NCI-H510A treated with DMSO at 0.1 percent for 48 hours (cell line): Measurements from ENCODE around the gene DMKN.
"Not testable (repeated sequence)": the region's sequence is repeated elsewhere in the genome, so short reads cannot be mapped to it uniquely, and the experiment has no call there.

Source experiments
- DNase-seq: peaks from one replicate; lab custom pipeline; 2025; lab: John Stamatoyannopoulos, UW

The DMKN gene

GRCh38 chr19:35461788-35462187, 51.7 kb downstream of the DMKN start:
- not testable (repeated sequence) for DNase-seq

DNA sequence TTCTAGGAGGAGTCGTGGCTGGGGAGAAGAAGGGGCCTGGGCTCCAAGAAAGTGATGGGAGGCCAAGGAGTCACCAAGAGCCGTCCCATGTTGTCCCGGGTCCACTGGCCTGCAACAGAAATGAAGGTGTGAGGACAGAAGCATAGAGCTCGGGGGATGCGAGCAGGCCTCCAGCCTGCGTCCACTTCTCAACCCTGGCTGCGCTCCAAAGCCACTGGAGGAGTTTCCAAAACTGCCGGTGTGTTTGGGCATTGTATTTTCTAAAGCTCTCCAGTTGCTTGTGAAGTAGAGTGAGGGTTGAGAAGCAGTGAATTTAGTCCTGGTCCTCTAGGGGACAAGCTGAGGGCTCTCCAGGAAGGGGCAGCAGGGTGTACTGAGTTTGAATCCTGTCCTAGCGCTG, 52.4 kb downstream of the DMKN start:
- DNase-seq: no peak

DNA sequence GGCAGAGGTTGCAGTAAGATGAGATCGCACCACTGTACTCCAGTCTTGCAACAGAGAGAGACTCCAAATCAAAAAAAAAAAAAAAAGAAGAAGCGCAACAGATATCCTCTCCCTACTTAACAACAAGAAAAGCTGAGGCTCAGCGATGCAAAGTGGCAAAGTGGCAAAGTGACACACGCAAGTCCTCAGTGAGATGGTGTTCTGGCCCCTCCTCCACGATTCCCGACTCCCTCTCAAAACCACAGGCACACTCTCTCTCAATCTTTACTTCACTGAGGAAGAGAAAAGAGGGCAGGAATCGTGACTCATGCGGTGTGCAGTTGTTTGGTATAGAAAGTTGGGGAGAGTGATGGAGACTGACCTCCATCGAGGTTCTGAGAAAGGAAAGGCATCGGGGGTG, 52.8 kb downstream of the DMKN start:
- no peak for DNase-seq

- no peak for DNase-seq
These were observed 53.9 kb downstream of the DMKN start for GRCh38 chr19:35459414-35460082.

GRCh38 chr19:35458731-35459391, 54.6 kb downstream of the DMKN start:
- no peak for DNase-seq

DNA sequence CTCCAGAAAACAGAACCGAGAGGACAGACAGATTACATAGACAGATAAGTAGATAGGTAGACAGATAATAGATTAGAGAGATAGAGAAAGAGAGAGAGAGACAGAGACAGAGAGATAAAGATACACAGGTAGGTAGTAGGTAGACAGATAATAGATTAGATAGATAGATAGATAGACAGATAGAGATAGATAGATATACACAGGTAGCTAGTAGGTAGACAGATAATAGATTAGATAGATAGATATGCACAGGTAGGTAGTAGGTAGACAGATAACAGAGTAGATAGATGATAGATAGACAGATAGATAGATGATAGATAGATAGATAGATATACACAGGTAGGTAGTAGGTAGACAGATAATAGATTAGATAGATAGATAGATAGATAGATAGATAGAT, 55.3 kb downstream of the DMKN start:
- no peak for DNase-seq

GRCh38 chr19:35457173-35457572, 56.3 kb downstream of the DMKN start:
- DNase-seq: no peak

DNA sequence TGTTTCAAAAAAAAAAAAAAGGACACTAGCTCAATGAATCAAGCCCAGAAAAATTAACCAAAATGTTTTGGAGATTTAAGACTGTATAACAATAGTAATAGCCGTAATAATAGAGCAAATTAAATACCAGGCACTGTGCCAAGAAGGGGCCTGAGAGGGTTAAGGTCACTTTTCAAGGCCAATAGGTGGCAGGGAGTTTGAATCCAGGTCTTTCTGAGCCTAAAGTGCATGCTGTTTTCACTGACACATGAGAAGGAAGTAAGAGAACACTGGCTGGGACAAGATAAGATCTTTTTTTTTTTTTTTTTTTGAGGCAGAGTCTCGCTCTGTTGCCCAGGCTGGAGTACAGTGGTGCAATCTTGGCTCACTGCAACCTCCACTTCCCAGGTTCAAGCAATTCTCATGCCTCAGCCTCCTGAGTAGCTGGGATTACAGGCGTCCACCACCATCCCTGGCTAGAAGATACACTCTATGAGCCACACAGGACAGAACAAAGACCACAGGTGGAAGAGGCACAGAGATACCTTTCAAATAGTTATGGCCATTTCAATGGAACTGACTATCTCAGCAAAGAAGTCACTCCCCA, 57.7 kb downstream of the DMKN start:
- no peak for DNase-seq

DNA sequence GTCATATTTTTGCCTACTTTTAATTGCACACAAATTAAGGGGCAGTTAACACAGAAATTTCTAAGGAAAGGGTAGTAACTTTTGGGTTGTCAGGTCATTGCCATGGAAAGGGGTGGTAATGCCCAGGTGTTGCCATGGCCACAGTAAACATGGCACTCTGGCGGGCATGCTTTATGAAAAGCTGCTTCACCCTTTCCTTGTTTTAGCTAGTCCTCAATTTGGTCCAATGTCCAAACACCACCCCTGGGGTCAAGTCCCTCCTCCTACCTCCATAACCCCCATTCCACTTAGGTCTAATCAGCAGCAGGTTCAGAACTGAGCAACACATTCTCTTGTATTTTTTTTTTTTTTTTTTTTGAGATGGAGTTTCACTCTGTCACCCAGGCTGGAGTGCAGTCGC, 58.8 kb downstream of the DMKN start:
- no peak for DNase-seq

DNA sequence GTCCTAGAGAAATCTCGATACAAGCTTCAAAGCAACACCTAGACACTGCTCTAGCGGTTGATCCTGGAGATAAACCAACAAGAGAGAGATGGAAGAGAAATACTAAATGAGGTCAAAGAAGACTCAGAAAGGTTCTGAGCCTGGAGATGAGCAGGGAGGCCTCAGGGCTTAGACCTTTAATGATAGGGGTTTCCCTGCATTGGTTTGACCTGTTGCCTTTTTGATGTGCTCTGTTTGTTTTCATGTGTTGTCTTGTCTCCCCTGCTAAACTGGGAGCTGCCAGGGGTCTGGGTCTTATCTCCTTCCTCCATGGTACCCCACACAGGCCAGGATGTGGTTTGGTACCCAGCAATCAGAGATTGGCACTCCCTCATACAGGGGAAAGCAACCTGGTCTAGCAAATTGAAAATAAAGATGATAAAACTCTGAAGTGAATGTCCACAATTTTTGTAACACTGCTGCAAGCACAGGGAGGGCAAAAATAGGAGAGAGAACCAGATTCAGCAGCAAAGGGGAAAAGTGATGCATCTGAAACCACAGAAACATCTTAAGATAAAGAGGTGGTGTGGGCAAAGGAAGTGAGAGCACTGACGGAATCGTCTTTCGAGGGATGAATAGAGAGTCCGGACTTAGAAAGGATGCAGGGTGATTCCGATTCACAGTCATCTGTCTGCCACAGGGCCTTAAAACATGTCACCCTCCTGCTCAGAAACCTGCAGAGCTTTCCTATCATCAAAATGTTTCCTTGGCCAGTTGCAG, 61.9 kb downstream of the DMKN start:
- no peak for DNase-seq

DNA sequence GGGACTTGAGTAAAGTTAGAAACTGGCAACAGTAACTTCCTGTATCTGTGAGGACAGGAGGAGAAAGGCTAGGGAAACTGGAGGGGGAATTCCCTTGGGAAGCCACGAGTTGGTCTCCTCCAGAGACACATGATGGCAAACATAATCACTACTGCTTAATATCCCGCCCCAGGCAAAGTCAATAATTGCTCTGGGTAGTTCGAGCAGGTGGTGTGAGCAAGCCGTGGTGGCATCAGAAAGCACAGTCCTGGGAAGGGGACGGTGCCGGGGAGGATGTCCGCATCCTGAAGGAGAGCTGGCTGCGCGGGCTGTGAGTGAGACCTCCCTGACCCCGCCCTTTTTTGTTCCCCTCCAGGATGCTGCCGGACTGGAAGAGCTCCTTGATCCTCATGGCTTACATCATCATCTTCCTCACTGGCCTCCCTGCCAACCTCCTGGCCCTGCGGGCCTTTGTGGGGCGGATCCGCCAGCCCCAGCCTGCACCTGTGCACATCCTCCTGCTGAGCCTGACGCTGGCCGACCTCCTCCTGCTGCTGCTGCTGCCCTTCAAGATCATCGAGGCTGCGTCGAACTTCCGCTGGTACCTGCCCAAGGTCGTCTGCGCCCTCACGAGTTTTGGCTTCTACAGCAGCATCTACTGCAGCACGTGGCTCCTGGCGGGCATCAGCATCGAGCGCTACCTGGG, 63.9 kb downstream of the DMKN start:
- no peak for DNase-seq

GRCh38 chr19:35447606-35448469, 65.6 kb downstream of the DMKN start, which contains the start of gene FFAR2:
Gene FFAR2, plus strand, starts transcription at chr19:35448257. Its CDS starts 1,458 bp downstream, at chr19:35449715.
- DNase-seq: no peak
